Brain microvascular endothelial cell (primary cell): Measurements from ENCODE around the gene EPSTI1.

Source experiments
- DNase-seq: peaks from one replicate; pipeline ENCODE4 v3.0.0-alpha.2; 2020
- H3K27ac ChIP-seq: fragments of 250-450 bp; sonication (Bioruptor Pico); 2 replicates; pipeline ENCODE4 v1.5.1; 2020; ENCODE audit warnings: mild to moderate bottlenecking, moderate library complexity
- H3K27me3 ChIP-seq: fragments of 250-450 bp; sonication (Bioruptor Pico); replicated peaks from 2 replicates; pipeline ENCODE4 v1.5.1; 2020; ENCODE audit warnings: mild to moderate bottlenecking
- H3K36me3 ChIP-seq: fragments of 250-450 bp; sonication (Bioruptor Pico); replicated peaks from 2 replicates; pipeline ENCODE4 v1.5.1; 2020; ENCODE audit warnings: mild to moderate bottlenecking
- H3K4me3 ChIP-seq: 2 replicates; pipeline ENCODE4 v1.5.1; 2011; ENCODE audit warnings: low read depth, mild to moderate bottlenecking, control low read depth, low read length, moderate library complexity
- CTCF ChIP-seq: IDR thresholded peaks from 2 replicates; pipeline ENCODE4 v1.5.1; 2011; ENCODE audit warnings: low read depth, mild to moderate bottlenecking, moderate library complexity, low read length, control low read depth, inconsistent platforms; ENCODE audit errors: missing control alignments
- in situ Hi-C: cut with HindIII; loops from 2 replicates; pipeline ENCODE4 v1.10.0; 2017; ENCODE audit warnings: low sequenced_read_pairs, low pct_ligation_motif_present

EPSTI1 gene

GRCh38 chr13:42875475-42876269, 116.4 kb downstream of the EPSTI1 start:
- peak; percentile 79 for DNase-seq
- peak; percentile 68 for TF ChIP-seq CTCF
- Histone ChIP-seq H3K4me3 (no peak overlapping the region), H3K27ac (peak overlapping the region; percentile 81), H3K36me3 (no peaks in the 10 kb centered on the region), H3K27me3 (no peaks in the 10 kb centered on the region)
- in situ Hi-C loops: no loop called here

- in situ Hi-C loops: no loop called here
- H3K36me3 ChIP-seq: no peaks in the 10 kb centered on the region
- no peak for DNase-seq
- H3K4me3 ChIP-seq: no peak overlapping the region
- peak overlapping the region; percentile 81 for H3K27ac ChIP-seq
- H3K27me3 ChIP-seq: no peaks in the 10 kb centered on the region
- TF ChIP-seq CTCF: no peak
These were observed 117.8 kb downstream of the EPSTI1 start for GRCh38 chr13:42874221-42874620.

GRCh38 chr13:42873081-42873480, 119.0 kb downstream of the EPSTI1 start:
- Histone ChIP-seq H3K36me3 (no peaks in the 10 kb centered on the region), H3K4me3 (no peak overlapping the region), H3K27ac (no peak overlapping the region), H3K27me3 (no peaks in the 10 kb centered on the region)
- no peak for TF ChIP-seq CTCF
- in situ Hi-C loops: no loop called here
- DNase-seq: no peak

GRCh38 chr13:42867232-42867631, 124.8 kb downstream of the EPSTI1 start:
- Histone ChIP-seq H3K36me3 (no peaks in the 10 kb centered on the region), H3K4me3 (no peak overlapping the region), H3K27me3 (no peaks in the 10 kb centered on the region), H3K27ac (no peak overlapping the region)
- in situ Hi-C loops: no loop called here
- DNase-seq: no peak
- TF ChIP-seq CTCF: no peak

GRCh38 chr13:42865768-42866102, 126.3 kb downstream of the EPSTI1 start:
- peak; percentile 17 for DNase-seq

More at GRCh38 chr13:42865768-42866102, 126.3 kb downstream of the EPSTI1 start:
- Histone ChIP-seq H3K36me3 (no peaks in the 10 kb centered on the region), H3K27me3 (no peaks in the 10 kb centered on the region), H3K4me3 (no peak overlapping the region), H3K27ac (no peak overlapping the region)
- in situ Hi-C loops: no loop called here
- TF ChIP-seq CTCF: no peak
